CD4-positive, alpha-beta T cell treated with Interleukin-15 for 1 hour (primary cell): Measurements from ENCODE around the gene MARK4.
"Not testable (repeated sequence)": the region's sequence is repeated elsewhere in the genome, so short reads cannot be mapped to it uniquely, and the experiment has no call there.

ENCODE experiments used
- DNase-seq: peaks from one replicate; pipeline ENCODE4 v3.0.0-alpha.2; 2020

Gene MARK4

GRCh38 chr19:45307361-45307760 is 56.3 kb downstream of the MARK4 start:
- DNase-seq: no peak

- DNase-seq: not testable (repeated sequence)
These were observed 58.3 kb downstream of the MARK4 start for GRCh38 chr19:45309322-45309721.

- DNase-seq: peak; percentile 54
These were observed 60.5 kb downstream of the MARK4 start for GRCh38 chr19:45311621-45312020.

- not testable (repeated sequence) for DNase-seq
These were observed 61.2 kb downstream of the MARK4 start for GRCh38 chr19:45312285-45312684.

GRCh38 chr19:45314708-45315245 is 63.7 kb downstream of the MARK4 start:
- DNase-seq: no peak

- DNase-seq: no peak
These were observed 64.2 kb downstream of the MARK4 start for GRCh38 chr19:45315304-45315703.

GRCh38 chr19:45320997-45321775 is 70.1 kb downstream of the MARK4 start:
- no peak for DNase-seq

GRCh38 chr19:45321848-45322247 is 70.8 kb downstream of the MARK4 start:
- DNase-seq: no peak

GRCh38 chr19:45322311-45322710 is 71.2 kb downstream of the MARK4 start:
- no peak for DNase-seq

- DNase-seq: no peak
These were observed 71.7 kb downstream of the MARK4 start, which contains the start of gene CKM for GRCh38 chr19:45322744-45323281. Gene CKM (minus strand): TSS chr19:45322875. CDS start chr19:45319713, 3,162 bp downstream.

GRCh38 chr19:45323671-45324081 is 72.6 kb downstream of the MARK4 start:
- no peak for DNase-seq

GRCh38 chr19:45324349-45324907 is 73.4 kb downstream of the MARK4 start:
- DNase-seq: no peak

- DNase-seq: no peak
These were observed 76.5 kb downstream of the MARK4 start for GRCh38 chr19:45327404-45328143.

- no peak for DNase-seq
These were observed 80.3 kb downstream of the MARK4 start for GRCh38 chr19:45331411-45331810.

GRCh38 chr19:45333609-45334303 is 82.7 kb downstream of the MARK4 start:
- DNase-seq: no peak

- not testable (repeated sequence) for DNase-seq
These were observed 83.8 kb downstream of the MARK4 start for GRCh38 chr19:45334881-45335280.

GRCh38 chr19:45336696-45337251 is 85.7 kb downstream of the MARK4 start:
- DNase-seq: no peak

- no peak for DNase-seq
These were observed 88.6 kb downstream of the MARK4 start for GRCh38 chr19:45339629-45340028.

GRCh38 chr19:45340232-45340898 is 89.3 kb downstream of the MARK4 start, which contains the start of gene KLC3:
Gene KLC3 (plus strand): TSS chr19:45340750. CDS start chr19:45345542, 4,792 bp downstream.
- DNase-seq: no peak

- DNase-seq: no peak
These were observed 89.9 kb downstream of the MARK4 start for GRCh38 chr19:45340899-45341453.

GRCh38 chr19:45342911-45343310 is 91.8 kb downstream of the MARK4 start:
- DNase-seq: no peak
